ENCODE results near the gene VPS13C. TPM values are rescaled to one million over a fixed set of nuclear protein-coding genes. Genes with fewer than 3 reads are reported as not detected.

VPS13C gene
- total RNA-seq, 4 donors from 2014 or later, result 29.0 to 38.2 (median 36.1) TPM

- DNase-seq (ENCODE audit: low spot score in 2 of 2), result no peak
- no peak overlapping the region for H3K4me3 ChIP-seq (ENCODE audit: low read depth, poor library complexity, severe bottlenecking)
- no peak for TF ChIP-seq CTCF (IDR thresholded peaks at IDR 0.05)
- no peak for TF ChIP-seq POLR2A (IDR thresholded peaks at IDR 0.05)
- 97 to 99% methylated on average over 3 of the region's 3 CpGs for WGBS, 2 donors
- intact Hi-C loops (cut with DNase I; ENCODE audit: low total_unique reads), result no loop called here
Measured at GRCh38 chr15:62106096-62106495, 45.8 kb upstream of the VPS13C start.

GRCh38 chr15:62105266-62105665 lies 45.0 kb upstream of the VPS13C start:
- WGBS, 2 donors, result 96 to 97% methylated on average over 11 of the region's 11 CpGs
- H3K4me3 ChIP-seq (ENCODE audit: low read depth, poor library complexity, severe bottlenecking), result no peak overlapping the region
- DNase-seq (ENCODE audit: low spot score in 2 of 2), result no peak
- TF ChIP-seq CTCF (IDR thresholded peaks at IDR 0.05), result no peak
- TF ChIP-seq POLR2A (IDR thresholded peaks at IDR 0.05), result no peak
- intact Hi-C loops (cut with DNase I; ENCODE audit: low total_unique reads), result no loop called here

GRCh38 chr15:62104846-62105245 lies 44.6 kb upstream of the VPS13C start:
- intact Hi-C loops (cut with DNase I; ENCODE audit: low total_unique reads), result no loop called here
- no peak for TF ChIP-seq CTCF (IDR thresholded peaks at IDR 0.05)
- no peak for TF ChIP-seq POLR2A (IDR thresholded peaks at IDR 0.05)
- WGBS, 2 donors, result 44 to 63% methylated on average over 5 of the region's 5 CpGs
- no peak for DNase-seq (ENCODE audit: low spot score in 2 of 2)
- H3K4me3 ChIP-seq (ENCODE audit: low read depth, poor library complexity, severe bottlenecking), result no peak overlapping the region

GRCh38 chr15:62104401-62104800 lies 44.2 kb upstream of the VPS13C start:
- TF ChIP-seq POLR2A (IDR thresholded peaks at IDR 0.05), result no peak
- no peak for TF ChIP-seq CTCF (IDR thresholded peaks at IDR 0.05)
- no peak for DNase-seq (ENCODE audit: low spot score in 2 of 2)
- no peak overlapping the region for H3K4me3 ChIP-seq (ENCODE audit: low read depth, poor library complexity, severe bottlenecking)
- intact Hi-C loops (cut with DNase I; ENCODE audit: low total_unique reads), result no loop called here
- WGBS, 2 donors, result 58 to 63% methylated on average over 3 of the region's 3 CpGs

GRCh38 chr15:62103431-62103830 lies 43.2 kb upstream of the VPS13C start:
- no peak overlapping the region for H3K4me3 ChIP-seq (ENCODE audit: low read depth, poor library complexity, severe bottlenecking)
- TF ChIP-seq CTCF (IDR thresholded peaks at IDR 0.05) (no peak), POLR2A (IDR thresholded peaks at IDR 0.05) (no peak)
- no peak for DNase-seq (ENCODE audit: low spot score in 2 of 2)
- intact Hi-C loops (cut with DNase I; ENCODE audit: low total_unique reads), result no loop called here
- WGBS, 2 donors, result 77 to 83% methylated on average over 7 of the region's 7 CpGs

- 24 to 41% methylated on average over 7 of the region's 7 CpGs for WGBS, 2 donors
- no peak overlapping the region for H3K4me3 ChIP-seq (ENCODE audit: low read depth, poor library complexity, severe bottlenecking)
- no peak for DNase-seq (ENCODE audit: low spot score in 2 of 2)
- intact Hi-C loops (cut with DNase I; ENCODE audit: low total_unique reads), result no loop called here
- TF ChIP-seq POLR2A (IDR thresholded peaks at IDR 0.05), result no peak
- TF ChIP-seq CTCF (IDR thresholded peaks at IDR 0.05), result no peak
Measured at GRCh38 chr15:62099094-62099601, 38.9 kb upstream of the VPS13C start.
